Activated CD4-positive, alpha-beta T cell treated with anti-CD3 and anti-CD28 coated beads, Interleukin-2, amount 50 U/mL, for 1 hour (primary cell): ENCODE measurements around the gene SH3D19.
"Not testable (repeated sequence)": the region's sequence is repeated elsewhere in the genome, so short reads cannot be mapped to it uniquely, and the experiment has no call there.

ENCODE experiments used
- DNase-seq: peaks from one replicate; pipeline ENCODE4 v3.0.0-alpha.2; 2020

SH3D19 gene

GRCh38 chr4:151322161-151322560, 3.2 kb downstream of the SH3D19 start:
- DNase-seq, result not testable (repeated sequence)

GRCh38 chr4:151321586-151321985, 3.8 kb downstream of the SH3D19 start:
- no peak for DNase-seq

- DNase-seq, result no peak
Measured at GRCh38 chr4:151319490-151319889, 5.9 kb downstream of the SH3D19 start.

GRCh38 chr4:151318307-151319006, 6.9 kb downstream of the SH3D19 start:
- no peak for DNase-seq

- no peak for DNase-seq
Measured at GRCh38 chr4:151316645-151317044, 8.8 kb downstream of the SH3D19 start.

- DNase-seq, result no peak
Measured at GRCh38 chr4:151315212-151315886, 10.1 kb downstream of the SH3D19 start.

- DNase-seq, result no peak
Measured at GRCh38 chr4:151314479-151314878, 10.9 kb downstream of the SH3D19 start.

GRCh38 chr4:151314010-151314355, 11.4 kb downstream of the SH3D19 start:
- no peak for DNase-seq

- no peak for DNase-seq
Measured at GRCh38 chr4:151313306-151314009, 11.9 kb downstream of the SH3D19 start.

GRCh38 chr4:151310124-151310728, 15.2 kb downstream of the SH3D19 start:
- no peak for DNase-seq

- DNase-seq, result no peak
Measured at GRCh38 chr4:151304755-151305154, 20.6 kb downstream of the SH3D19 start.

- DNase-seq, result no peak
Measured at GRCh38 chr4:151304226-151304625, 21.2 kb downstream of the SH3D19 start.

- DNase-seq, result no peak
Measured at GRCh38 chr4:151302432-151302831, 23.0 kb downstream of the SH3D19 start.

GRCh38 chr4:151297170-151297569, 28.2 kb downstream of the SH3D19 start:
- DNase-seq, result no peak

GRCh38 chr4:151296227-151296626, 29.2 kb downstream of the SH3D19 start:
- no peak for DNase-seq

GRCh38 chr4:151294833-151295496, 30.4 kb downstream of the SH3D19 start:
- DNase-seq, result no peak

GRCh38 chr4:151292038-151292437, 33.4 kb downstream of the SH3D19 start:
- DNase-seq, result no peak

- DNase-seq, result no peak
Measured at GRCh38 chr4:151291485-151291884, 33.9 kb downstream of the SH3D19 start.

GRCh38 chr4:151287409-151287808, 38.0 kb downstream of the SH3D19 start:
- DNase-seq, result no peak

GRCh38 chr4:151284534-151285245, 40.7 kb downstream of the SH3D19 start:
- no peak for DNase-seq

- peak; percentile 20 for DNase-seq
Measured at GRCh38 chr4:151276787-151277562, 48.4 kb downstream of the SH3D19 start, which contains the start of gene PRSS48. Gene PRSS48 (plus strand): TSS chr4:151277161. CDS start chr4:151277173, 12 bp downstream.
